ENCODE results near the gene ABHD15. TPM values are rescaled to one million over a fixed set of nuclear protein-coding genes. Genes with fewer than 3 reads are reported as not detected.

The ABHD15 gene
- total and polyA plus RNA-seq, 9 of the 15 experiments (the other 6 are each of a cell fraction or from before 2014, with no cell fraction given), result 0.85 to 4.2 (median 2.1) TPM

GRCh38 chr17:29591146-29591736, 24.4 kb upstream of the ABHD15 start (continued):
- TF ChIP-seq GMEB1 (CRISPR knock-in tag; IDR thresholded peaks at IDR 0.05), result no peak
- no peak for TF ChIP-seq ZNF512 (tag; IDR thresholded peaks at IDR 0.05)
- no peak for TF ChIP-seq MCM2 (IDR thresholded peaks at IDR 0.05; ENCODE audit: low read depth)
- TF ChIP-seq GATAD2A (IDR thresholded peaks at IDR 0.05), result no peak
- no peak for TF ChIP-seq STAT5A (IDR thresholded peaks at IDR 0.05; ENCODE audit: borderline replicate concordance, low read length)
- TF ChIP-seq MXD1 (CRISPR knock-in tag; IDR thresholded peaks at IDR 0.05; ENCODE audit: borderline replicate concordance, poor library complexity, severe bottlenecking), result peak; percentile 30
- TF ChIP-seq MTA3 (IDR thresholded peaks at IDR 0.05; ENCODE audit: borderline replicate concordance), result no peak
- TF ChIP-seq ELF2 (CRISPR knock-in tag; IDR thresholded peaks at IDR 0.05), result no peak
- TF ChIP-seq EP400 (IDR thresholded peaks at IDR 0.05), result peak; percentile 64
- no peak for TF ChIP-seq RNF2 (IDR thresholded peaks at IDR 0.05)
- no peak for TF ChIP-seq TFE3 (CRISPR knock-in tag; IDR thresholded peaks at IDR 0.05)
- TF ChIP-seq TRIM25 (IDR thresholded peaks at IDR 0.05; ENCODE audit: borderline replicate concordance), result no peak
